Natural killer cell (primary cell): ENCODE measurements around the gene ZNF407. TPM values are rescaled to one million over a fixed set of nuclear protein-coding genes. Genes with fewer than 3 reads are reported as not detected.

ENCODE experiments used
- ATAC-seq, 3 donors: fragments of 150-1000 bp in 2 of 3; fragments of 200-7000 bp in 1 of 3; cut with Tn5 transposase; 1 replicate in 1 of 3; 2 replicates in 2 of 3; pipeline ENCODE4 v1.10.0; 2021; ENCODE audit warnings: mild to moderate bottlenecking in 2 of 3, moderate library complexity in 2 of 3
- DNase-seq, 2 donors: peaks; one replicate each; pipeline versions ENCODE4 v3.0.0 to v3.0.0-alpha.2; 2013 to 2021; ENCODE audit warnings: mixed read lengths in 1 of 2
- H3K27ac ChIP-seq: one replicate; pipeline ENCODE4 v1.5.1; 2013; ENCODE audit warnings: mild to moderate bottlenecking, low read length
- H3K27me3 ChIP-seq: one replicate; pipeline ENCODE4 v1.6.1; 2013; ENCODE audit warnings: low read length; ENCODE audit not compliant: control insufficient read depth, insufficient read depth
- H3K36me3 ChIP-seq: one replicate; pipeline ENCODE4 v1.6.1; 2013; ENCODE audit warnings: low read length; ENCODE audit not compliant: control insufficient read depth, insufficient read depth
- H3K4me1 ChIP-seq: one replicate; pipeline ENCODE4 v1.6.1; 2013; ENCODE audit warnings: low read length; ENCODE audit not compliant: control insufficient read depth, insufficient read depth
- H3K4me3 ChIP-seq: one replicate; pipeline ENCODE4 v1.5.1; 2013; ENCODE audit warnings: low read length
- H3K9me3 ChIP-seq: one replicate; pipeline ENCODE4 v1.6.1; 2013; ENCODE audit warnings: low read length; ENCODE audit not compliant: control insufficient read depth, insufficient read depth
- H3K27ac Mint-ChIP-seq, 2 donors: one replicate each; pipeline ENCODE4 v1.8.0; 2022; ENCODE audit warnings: mild to moderate bottlenecking in 2 of 2, mixed read lengths in 2 of 2, moderate library complexity in 1 of 2
- H3K27me3 Mint-ChIP-seq, 2 donors: one replicate each; pipeline ENCODE4 v1.8.0; 2022; ENCODE audit warnings: low read depth in 2 of 2, mixed read lengths in 2 of 2
- H3K36me3 Mint-ChIP-seq: one replicate; pipeline ENCODE4 v1.8.0; 2022; ENCODE audit warnings: mixed read lengths
- H3K4me1 Mint-ChIP-seq, 2 donors: one replicate each; pipeline ENCODE4 v1.8.0; 2022; ENCODE audit warnings: mixed read lengths in 2 of 2
- H3K4me3 Mint-ChIP-seq: one replicate; pipeline ENCODE4 v1.8.0; 2022; ENCODE audit warnings: mild to moderate bottlenecking, moderate library complexity, mixed read lengths
- H3K9me3 Mint-ChIP-seq, 2 donors: one replicate each; pipeline ENCODE4 v1.8.0; 2022; ENCODE audit warnings: mixed read lengths in 2 of 2
- CTCF ChIP-seq: fragments of 200-600 bp; IDR thresholded peaks from one replicate; pipeline ENCODE4 v1.8.0; 2022; ENCODE audit warnings: antibody characterized with exemption
- WGBS: methylation state at CpG from one replicate; pipeline ENCODE4 v1.1.7; 2013; ENCODE audit warnings: missing lambda C conversion rate; ENCODE audit not compliant: insufficient coverage; 5-methylcytosine and 5-hydroxymethylcytosine counted together
- intact Hi-C: fragments of 100-400 bp; cut with micrococcal nuclease; formaldehyde crosslinking; loops from one replicate; pipeline ENCODE4 v1.14.2; 2022
- total RNA-seq, 4 donors: library from RNA; stranded (reverse); fragments of 120-200 nt in 1 of 4; gene quantifications; one replicate each; pipeline versions ENCODE4 v1.2.3 to v1.2.4, GENCODE V29; 2013 to 2022

The ZNF407 gene
- total RNA-seq, 3 donors from 2014 or later (not counting 1 experiment from before 2014, with no cell fraction given), result 28.4 to 36.7 (median 36.3) TPM

GRCh38 chr18:74874351-74874750 lies 276.7 kb downstream of the ZNF407 start:
- Histone ChIP-seq H3K27ac (no peak overlapping the region), H3K27me3 (no peaks in the 10 kb centered on the region), H3K9me3 (no peaks in the 10 kb centered on the region), H3K4me3 (no peak overlapping the region), H3K4me1 (no peaks in the 10 kb centered on the region), H3K36me3 (no peaks in the 10 kb centered on the region)
- ATAC-seq, result no peak
- 96% methylated on average over 5 of the region's 5 CpGs for WGBS
- H3K36me3 Mint-ChIP-seq, result no peaks in the 10 kb centered on the region
- no peak for DNase-seq
- intact Hi-C loops, result no loop called here
- no peaks in the 10 kb centered on the region for H3K4me1 Mint-ChIP-seq
- no peaks in the 10 kb centered on the region for H3K9me3 Mint-ChIP-seq
- no peaks in the 10 kb centered on the region for H3K27me3 Mint-ChIP-seq
- no peak overlapping the region for H3K27ac Mint-ChIP-seq
- H3K4me3 Mint-ChIP-seq, result no peak overlapping the region
- no peak for TF ChIP-seq CTCF

GRCh38 chr18:74876630-74877243 lies 279.1 kb downstream of the ZNF407 start:
- Histone ChIP-seq H3K27me3 (no peaks in the 10 kb centered on the region), H3K9me3 (no peaks in the 10 kb centered on the region), H3K4me3 (no peak overlapping the region), H3K36me3 (peaks cover 5% of the 10 kb centered on the region), H3K27ac (no peak overlapping the region), H3K4me1 (no peaks in the 10 kb centered on the region)
- Mint-ChIP-seq H3K36me3 (peaks cover 4% of the 10 kb centered on the region), H3K9me3 (no peaks in the 10 kb centered on the region), H3K4me1 (no peaks in the 10 kb centered on the region), H3K4me3 (no peak overlapping the region), H3K27me3 (no peaks in the 10 kb centered on the region), H3K27ac (no peak overlapping the region)
- WGBS, result over 99% methylated on average over 18 of the region's 18 CpGs
- TF ChIP-seq CTCF, result no peak
- intact Hi-C loops, result no loop called here
- DNase-seq, result no peak
- no peak for ATAC-seq

GRCh38 chr18:74878267-74878666 lies 280.6 kb downstream of the ZNF407 start:
- peaks cover 9% of the 10 kb centered on the region for H3K36me3 ChIP-seq
- Mint-ChIP-seq H3K4me3 (no peak overlapping the region), H3K36me3 (peaks cover 7% of the 10 kb centered on the region), H3K27ac (no peak overlapping the region), H3K27me3 (no peaks in the 10 kb centered on the region), H3K9me3 (no peaks in the 10 kb centered on the region), H3K4me1 (no peaks in the 10 kb centered on the region)
- ATAC-seq (no peak), DNase-seq (no peak)
- 100% methylated on average over 5 of the region's 6 CpGs for WGBS
- H3K4me1 ChIP-seq, result no peaks in the 10 kb centered on the region
- no peaks in the 10 kb centered on the region for H3K9me3 ChIP-seq
- H3K27me3 ChIP-seq, result no peaks in the 10 kb centered on the region
- no peak overlapping the region for H3K4me3 ChIP-seq
- H3K27ac ChIP-seq, result no peak overlapping the region
- no peak for TF ChIP-seq CTCF
- intact Hi-C loops, result no loop called here

GRCh38 chr18:74880706-74881278 lies 283.1 kb downstream of the ZNF407 start:
- no peaks in the 10 kb centered on the region for H3K9me3 ChIP-seq
- H3K4me3 ChIP-seq, result no peak overlapping the region
- Mint-ChIP-seq H3K36me3 (peaks cover 14% of the 10 kb centered on the region), H3K4me1 (no peaks in the 10 kb centered on the region), H3K27me3 (no peaks in the 10 kb centered on the region), H3K27ac (no peak overlapping the region), H3K4me3 (no peak overlapping the region), H3K9me3 (no peaks in the 10 kb centered on the region)
- WGBS, result 88% methylated on average over 11 of the region's 12 CpGs
- intact Hi-C loops, result no loop called here
- ATAC-seq (no peak), DNase-seq (no peak)
- no peaks in the 10 kb centered on the region for H3K27me3 ChIP-seq
- no peaks in the 10 kb centered on the region for H3K4me1 ChIP-seq
- no peak for TF ChIP-seq CTCF
- no peak overlapping the region for H3K27ac ChIP-seq
- peaks cover 9% of the 10 kb centered on the region for H3K36me3 ChIP-seq
